ENCODE data around the gene B3GALT2.

B3GALT2 gene

GRCh38 chr1:193181536-193181935, 4.9 kb downstream of the B3GALT2 start:
- DNase-seq = no peak

GRCh38 chr1:193179094-193179493, 7.3 kb downstream of the B3GALT2 start:
- DNase-seq = no peak

- no peak for DNase-seq
Observed at GRCh38 chr1:193176788-193177187, 9.6 kb downstream of the B3GALT2 start.

- DNase-seq = no peak
Observed at GRCh38 chr1:193176113-193176512, 10.3 kb downstream of the B3GALT2 start.

GRCh38 chr1:193157360-193157759, 29.1 kb downstream of the B3GALT2 start:
- no peak for DNase-seq

- no peak for DNase-seq
Observed at GRCh38 chr1:193156822-193157142, 29.6 kb downstream of the B3GALT2 start.

- no peak for DNase-seq
Observed at GRCh38 chr1:193156117-193156821, 30.1 kb downstream of the B3GALT2 start.

GRCh38 chr1:193144999-193145398, 41.4 kb downstream of the B3GALT2 start:
- DNase-seq = no peak

- DNase-seq = no peak
Observed at GRCh38 chr1:193144361-193144938, 42.0 kb downstream of the B3GALT2 start.

- no peak for DNase-seq
Observed at GRCh38 chr1:193143285-193143684, 43.1 kb downstream of the B3GALT2 start.

GRCh38 chr1:193142409-193142808, 44.0 kb downstream of the B3GALT2 start:
- no peak for DNase-seq

- no peak for DNase-seq
Observed at GRCh38 chr1:193141804-193142203, 44.6 kb downstream of the B3GALT2 start.

- DNase-seq = no peak
Observed at GRCh38 chr1:193140254-193140653, 46.2 kb downstream of the B3GALT2 start.

- DNase-seq = no peak
Observed at GRCh38 chr1:193131266-193131860, 55.0 kb downstream of the B3GALT2 start.

Data from DMS79 treated with DMSO at 0.1 percent for 48 hours (cell line).